ENCODE results near the gene RBMS3.

- TF ChIP-seq CTCF (IDR thresholded peaks at IDR 0.05): no peak
- no peak for TF ChIP-seq POLR2A (IDR thresholded peaks at IDR 0.05)
Measured at GRCh38 chr3:29655015-29655747, 374.3 kb downstream of the RBMS3 start.
